Measurements from ENCODE around the gene NDUFAF5. TPM values are rescaled to one million over a fixed set of nuclear protein-coding genes. Genes with fewer than 3 reads are reported as not detected.

The NDUFAF5 gene
- total and polyA plus RNA-seq, 9 donors = 5.0 to 23.4 (median 16.8) TPM

DNA sequence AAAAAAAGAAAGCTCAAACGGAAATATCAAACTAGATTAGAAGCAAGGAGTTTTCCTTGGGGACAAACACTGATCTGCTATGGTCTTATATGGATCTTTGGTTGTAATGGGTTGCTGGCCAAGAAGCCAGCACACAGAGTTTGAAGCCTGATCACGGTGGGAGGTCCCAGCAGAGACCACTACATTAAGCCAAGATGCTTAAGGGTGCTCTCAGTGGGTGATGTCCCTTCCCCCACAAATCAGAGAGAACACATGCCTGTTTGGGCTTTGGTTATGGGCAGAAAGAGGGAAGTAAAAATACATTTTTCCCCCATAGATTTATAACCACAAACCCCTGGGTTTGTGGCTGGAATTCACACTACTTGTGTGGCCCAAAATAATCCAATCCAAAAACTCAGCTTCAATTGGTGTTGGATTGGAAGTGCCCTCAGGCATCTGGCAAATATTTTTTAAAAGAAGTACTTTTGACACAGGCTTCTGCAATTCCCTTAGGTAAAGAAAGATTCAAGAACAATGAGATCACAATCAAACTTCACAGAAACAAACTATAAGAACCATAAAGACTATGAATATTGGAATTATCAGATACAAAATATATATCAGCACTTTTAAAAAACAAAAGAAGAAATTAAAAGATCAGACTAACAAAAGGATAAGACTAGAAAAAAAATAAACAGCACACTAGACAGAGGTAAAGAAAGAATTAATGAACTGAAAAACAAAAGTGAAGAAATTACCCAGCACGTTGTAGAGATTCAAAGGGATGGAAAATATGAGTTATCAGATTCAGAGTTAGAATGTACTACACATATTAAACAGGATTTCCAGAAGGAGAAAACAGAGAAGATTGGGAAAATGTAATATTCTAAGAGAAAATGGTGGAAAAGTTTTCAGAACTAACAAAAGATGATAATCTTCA, 44.8 kb upstream of the NDUFAF5 start:
- Histone ChIP-seq H3K9me3 (no peaks in the 10 kb centered on the region), H3K27ac (no peak overlapping the region), H3K4me3 (no peak overlapping the region), H3K36me3 (no peaks in the 10 kb centered on the region), H3K4me1 (ENCODE audit: insufficient read depth) (peaks cover 5% of the 10 kb centered on the region), H3K27me3 (no peaks in the 10 kb centered on the region)
- no peak for DNase-seq
- 48 to 54% (median 54%) methylated on average over 3 of the region's 3 CpGs for WGBS, 3 donors
- TF ChIP-seq, protein P1, sequence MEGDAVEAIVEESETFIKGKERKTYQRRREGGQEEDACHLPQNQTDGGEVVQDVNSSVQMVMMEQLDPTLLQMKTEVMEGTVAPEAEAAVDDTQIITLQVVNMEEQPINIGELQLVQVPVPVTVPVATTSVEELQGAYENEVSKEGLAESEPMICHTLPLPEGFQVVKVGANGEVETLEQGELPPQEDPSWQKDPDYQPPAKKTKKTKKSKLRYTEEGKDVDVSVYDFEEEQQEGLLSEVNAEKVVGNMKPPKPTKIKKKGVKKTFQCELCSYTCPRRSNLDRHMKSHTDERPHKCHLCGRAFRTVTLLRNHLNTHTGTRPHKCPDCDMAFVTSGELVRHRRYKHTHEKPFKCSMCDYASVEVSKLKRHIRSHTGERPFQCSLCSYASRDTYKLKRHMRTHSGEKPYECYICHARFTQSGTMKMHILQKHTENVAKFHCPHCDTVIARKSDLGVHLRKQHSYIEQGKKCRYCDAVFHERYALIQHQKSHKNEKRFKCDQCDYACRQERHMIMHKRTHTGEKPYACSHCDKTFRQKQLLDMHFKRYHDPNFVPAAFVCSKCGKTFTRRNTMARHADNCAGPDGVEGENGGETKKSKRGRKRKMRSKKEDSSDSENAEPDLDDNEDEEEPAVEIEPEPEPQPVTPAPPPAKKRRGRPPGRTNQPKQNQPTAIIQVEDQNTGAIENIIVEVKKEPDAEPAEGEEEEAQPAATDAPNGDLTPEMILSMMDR (IDR thresholded peaks at IDR 0.05) = no peak
- TF ChIP-seq POLR2A (IDR thresholded peaks at IDR 0.05) = no peak
- no peak for TF ChIP-seq EP300 (IDR thresholded peaks at IDR 0.05)
- intact Hi-C loops (cut with DNase I) = no loop called here

DNA sequence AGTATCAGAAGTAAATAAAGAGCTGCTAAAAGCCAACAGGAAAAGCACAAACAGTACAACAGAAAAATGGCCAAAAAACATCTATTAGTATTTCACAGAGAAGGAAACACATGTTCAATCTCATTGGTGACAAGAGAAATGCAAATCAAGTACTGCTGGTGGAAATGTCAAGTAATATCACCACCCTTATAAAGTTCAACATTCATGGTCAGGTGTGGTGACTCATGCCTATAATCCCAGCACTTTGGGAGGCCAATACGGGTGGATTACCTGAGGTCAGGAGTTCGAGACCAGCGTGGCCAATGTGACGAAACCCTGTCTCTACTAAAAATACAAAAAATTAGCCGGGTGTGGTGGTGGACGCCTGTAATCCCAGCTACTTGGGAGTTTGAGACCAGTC, 42.9 kb upstream of the NDUFAF5 start:
- H3K27ac ChIP-seq = no peak overlapping the region
- no peaks in the 10 kb centered on the region for H3K9me3 ChIP-seq
- H3K36me3 ChIP-seq = no peaks in the 10 kb centered on the region
- no peaks in the 10 kb centered on the region for H3K27me3 ChIP-seq
- H3K4me3 ChIP-seq = no peak overlapping the region
- peaks cover 5% of the 10 kb centered on the region for H3K4me1 ChIP-seq (ENCODE audit: insufficient read depth)
- no peak for TF ChIP-seq POLR2A (IDR thresholded peaks at IDR 0.05)
- 87 to 100% (median 96%) methylated on average over 6 of the region's 6 CpGs for WGBS, 3 donors
- intact Hi-C loops (cut with DNase I) = no loop called here
- DNase-seq = no peak

DNA sequence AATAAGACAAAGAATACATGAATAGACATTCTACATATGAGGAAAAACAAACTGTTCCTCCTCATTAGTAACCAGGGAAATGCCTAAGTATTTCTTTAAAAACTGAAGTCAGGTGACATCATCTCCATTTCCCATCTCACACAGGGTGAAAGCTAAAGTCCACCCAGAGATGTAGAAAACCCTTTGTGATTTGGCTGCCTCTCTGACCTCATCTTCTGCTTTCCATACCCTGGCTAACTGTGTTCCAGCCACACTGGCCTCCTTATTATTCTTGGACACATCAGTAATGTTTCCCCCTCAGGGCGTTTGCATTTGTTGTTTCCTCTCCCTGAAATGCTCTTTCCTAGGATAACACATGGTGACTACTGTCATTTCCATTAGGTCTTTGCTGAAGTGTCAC, 40.5 kb upstream of the NDUFAF5 start:
- Histone ChIP-seq H3K27ac (no peak overlapping the region), H3K36me3 (no peaks in the 10 kb centered on the region), H3K4me1 (ENCODE audit: insufficient read depth) (no peaks in the 10 kb centered on the region), H3K9me3 (no peaks in the 10 kb centered on the region), H3K27me3 (no peaks in the 10 kb centered on the region), H3K4me3 (no peak overlapping the region)
- intact Hi-C loops (cut with DNase I) = no loop called here
- 83 to 85% (median 84%) methylated on average over 1 of the region's 1 CpG for WGBS, 3 donors
- DNase-seq = no peak
- TF ChIP-seq, protein P1 (IDR thresholded peaks at IDR 0.05) = no peak
- no peak for TF ChIP-seq EP300 (IDR thresholded peaks at IDR 0.05)
- no peak for TF ChIP-seq POLR2A (IDR thresholded peaks at IDR 0.05)

DNA sequence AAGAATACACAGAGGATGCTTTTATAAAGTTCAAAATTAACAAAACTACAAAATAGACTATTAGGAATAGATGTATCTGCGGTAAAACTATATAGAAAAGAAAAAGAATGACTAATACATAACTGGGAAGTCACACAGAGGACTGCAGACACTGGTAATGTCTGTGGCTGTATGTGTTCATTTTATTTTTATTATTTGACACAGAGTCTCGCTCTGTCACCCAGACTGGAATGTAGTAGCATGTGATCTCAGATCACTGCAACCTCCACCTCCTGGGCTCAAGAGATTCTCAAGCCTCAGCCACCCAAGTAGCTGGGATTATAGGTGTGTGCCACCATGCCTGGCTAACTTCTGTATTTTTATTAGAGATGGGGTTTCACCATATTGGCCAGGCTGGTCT, 39.0 kb upstream of the NDUFAF5 start:
- intact Hi-C loops (cut with DNase I) = no loop called here
- Histone ChIP-seq H3K27ac (no peak overlapping the region), H3K4me3 (no peak overlapping the region), H3K36me3 (no peaks in the 10 kb centered on the region), H3K9me3 (no peaks in the 10 kb centered on the region), H3K27me3 (no peaks in the 10 kb centered on the region), H3K4me1 (ENCODE audit: insufficient read depth) (no peaks in the 10 kb centered on the region)
- WGBS, 3 donors = 81 to 96% (median 91%) methylated on average over 2 of the region's 2 CpGs
- TF ChIP-seq, protein P1 (IDR thresholded peaks at IDR 0.05) = no peak
- TF ChIP-seq EP300 (IDR thresholded peaks at IDR 0.05) (no peak), POLR2A (IDR thresholded peaks at IDR 0.05) (no peak)
- DNase-seq = no peak

DNA sequence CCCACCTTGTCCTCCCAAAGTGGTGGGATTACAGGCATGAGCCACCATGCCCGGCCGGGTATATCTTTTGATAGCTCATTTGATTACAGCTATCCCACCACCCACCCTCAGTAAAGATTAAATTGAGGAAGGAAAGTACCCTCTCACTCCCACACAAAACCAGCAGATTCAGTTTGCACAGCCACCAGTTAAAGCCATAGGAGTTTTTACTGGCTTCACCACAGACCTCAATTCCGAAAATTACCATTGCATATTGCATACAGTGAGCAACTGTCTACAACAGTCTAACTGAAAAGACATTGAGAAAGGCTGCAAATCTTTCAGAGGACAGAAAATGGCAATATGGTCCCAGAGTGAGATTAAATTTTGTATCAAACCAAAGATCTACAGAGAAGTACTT, 35.0 kb upstream of the NDUFAF5 start:
- H3K27me3 ChIP-seq = no peaks in the 10 kb centered on the region
- TF ChIP-seq, protein P1 (IDR thresholded peaks at IDR 0.05) = no peak
- TF ChIP-seq POLR2A (IDR thresholded peaks at IDR 0.05) (no peak), EP300 (IDR thresholded peaks at IDR 0.05) (no peak)
- intact Hi-C loops (cut with DNase I) = no loop called here
- no peak overlapping the region for H3K4me3 ChIP-seq
- H3K4me1 ChIP-seq (ENCODE audit: insufficient read depth) = no peaks in the 10 kb centered on the region
- 93 to 94% (median 93%) methylated on average over 3 of the region's 3 CpGs for WGBS, 3 donors
- H3K27ac ChIP-seq = no peak overlapping the region
- no peaks in the 10 kb centered on the region for H3K36me3 ChIP-seq
- H3K9me3 ChIP-seq = no peaks in the 10 kb centered on the region
- no peak for DNase-seq

All from ovary (tissue), 9 donors.